HG03196 (cell line): Measurements from ENCODE around the gene DYDC1.
"Not testable (repeated sequence)": the region's sequence is repeated elsewhere in the genome, so short reads cannot be mapped to it uniquely, and the experiment has no call there.

ENCODE experiments used
- ATAC-seq: cut with Tn5 transposase; IDR thresholded peaks from one replicate; pipeline ENCODE4 v1.9.1; 2021; ENCODE audit not compliant: unreplicated experiment

The DYDC1 gene

DNA sequence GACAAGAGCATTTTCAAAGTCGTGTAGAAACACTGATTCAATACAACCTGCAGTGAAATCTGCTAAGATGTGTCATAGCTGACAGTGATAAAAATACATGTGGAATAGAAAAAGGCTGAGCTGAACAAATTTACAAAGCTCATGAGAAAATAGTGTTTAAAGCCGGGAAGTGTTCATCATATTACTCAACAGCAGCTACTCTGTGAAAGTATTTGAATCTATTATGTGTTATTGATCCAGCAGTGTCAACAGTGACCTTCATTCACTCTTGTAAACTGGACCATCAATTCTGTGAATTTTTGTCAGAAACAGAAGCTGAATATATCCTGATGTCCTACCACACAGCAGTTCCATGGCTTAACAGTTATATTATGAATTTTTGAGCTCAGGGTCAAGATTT, 11.6 kb downstream of the DYDC1 start:
- no peak for ATAC-seq

DNA sequence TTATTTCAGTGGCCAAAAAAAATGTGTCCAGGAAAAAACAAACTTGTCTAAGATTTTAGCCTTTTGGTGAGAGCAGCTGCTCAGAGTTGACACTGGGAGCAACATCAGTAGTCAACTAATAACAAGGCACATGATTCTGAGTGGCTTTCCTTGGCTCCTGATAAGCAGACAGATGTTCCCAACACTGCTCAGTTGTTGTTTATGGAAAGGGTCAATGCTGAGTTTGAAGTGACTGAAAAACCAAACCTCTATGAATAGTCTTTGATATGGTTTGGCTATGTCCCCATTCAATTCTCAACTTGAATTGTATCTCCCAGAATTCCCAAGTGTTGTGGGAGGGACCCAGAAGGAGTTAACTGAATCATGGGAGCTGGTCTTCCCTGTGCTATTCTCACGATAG, 12.3 kb downstream of the DYDC1 start:
- no peak for ATAC-seq

DNA sequence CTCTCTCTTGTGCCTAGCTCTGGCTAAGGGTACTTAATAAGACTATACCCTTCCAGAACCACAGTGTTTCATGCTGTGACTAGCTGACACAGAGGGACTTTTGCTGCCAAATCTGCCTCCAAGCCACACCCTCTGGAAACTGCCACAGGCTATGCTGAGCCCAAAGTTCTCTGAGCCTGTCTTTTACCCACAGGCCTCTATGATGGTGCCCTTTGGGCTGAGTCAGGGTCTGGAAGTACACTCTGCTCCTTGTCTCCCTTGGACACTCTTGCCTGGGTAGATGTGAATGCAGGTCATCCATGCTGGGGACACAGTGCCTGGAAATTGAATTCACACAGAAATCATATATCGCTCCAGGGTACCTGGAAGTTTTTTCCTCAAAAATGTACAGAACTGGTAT, 22.6 kb downstream of the DYDC1 start:
- no peak for ATAC-seq

DNA sequence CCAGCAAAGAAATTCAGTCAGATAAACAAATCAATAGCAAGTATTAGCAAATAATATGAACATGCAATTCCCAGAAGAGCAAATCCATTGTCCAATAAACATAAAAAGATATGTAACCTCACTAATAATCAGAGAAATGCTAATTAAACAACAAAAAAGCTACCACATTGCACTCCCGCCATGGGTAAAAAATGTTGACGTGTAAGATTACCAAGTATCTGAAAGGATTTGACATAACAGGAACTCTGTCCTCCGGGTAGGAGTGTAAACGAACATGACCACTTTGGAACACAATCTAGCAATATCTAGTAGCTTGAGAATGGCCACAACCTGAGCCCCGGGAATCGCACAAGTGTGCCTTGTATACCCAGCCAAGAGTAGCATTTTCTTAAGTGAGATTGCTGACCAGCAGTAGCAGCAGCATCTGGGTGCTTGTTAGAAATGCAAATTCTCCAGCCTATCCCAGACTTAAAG, 31.6 kb downstream of the DYDC1 start:
- ATAC-seq = no peak

- ATAC-seq = no peak
Observed at GRCh38 chr10:80324086-80324485, 32.5 kb downstream of the DYDC1 start.

DNA sequence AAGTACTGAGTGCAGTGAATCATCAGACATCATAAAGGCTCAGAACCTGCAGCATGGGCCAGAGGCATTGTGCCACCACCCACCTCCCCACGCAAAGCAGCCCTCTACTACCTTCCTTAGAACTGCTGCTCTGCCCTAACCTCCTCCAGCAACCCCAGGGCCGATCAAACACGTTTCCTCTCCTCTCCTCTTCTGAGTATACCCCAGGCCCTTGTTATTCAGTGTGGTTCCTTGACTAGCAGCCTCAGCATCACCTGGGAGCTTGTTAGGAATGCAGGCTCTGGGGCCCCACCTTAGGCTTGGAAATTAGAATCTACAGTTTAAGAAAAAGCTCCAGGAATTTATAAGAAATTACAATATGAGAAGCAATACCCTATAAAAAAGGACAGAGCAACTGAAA, 33.2 kb downstream of the DYDC1 start:
- ATAC-seq = no peak

- no peak for ATAC-seq
Observed at GRCh38 chr10:80322711-80323110, 33.8 kb downstream of the DYDC1 start.

DNA sequence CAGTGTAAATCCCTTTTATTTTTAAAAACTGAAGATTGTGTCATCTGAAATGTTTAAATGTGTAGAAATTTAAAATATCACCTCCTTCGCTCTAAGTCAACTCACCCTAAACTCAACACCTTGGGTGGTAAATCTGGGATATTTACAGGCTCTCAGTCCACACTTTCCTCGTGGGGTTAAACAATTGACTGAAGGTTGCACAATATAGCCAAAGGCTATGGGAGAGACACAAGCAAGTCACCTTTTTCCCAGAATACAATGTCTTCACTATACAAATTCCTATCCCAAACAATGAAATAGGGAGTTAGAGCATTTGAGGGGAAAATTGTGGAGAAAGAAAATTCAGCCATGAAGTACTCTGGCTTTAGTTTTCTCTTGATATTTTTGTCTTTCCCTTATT, 34.4 kb downstream of the DYDC1 start:
- ATAC-seq = no peak

DNA sequence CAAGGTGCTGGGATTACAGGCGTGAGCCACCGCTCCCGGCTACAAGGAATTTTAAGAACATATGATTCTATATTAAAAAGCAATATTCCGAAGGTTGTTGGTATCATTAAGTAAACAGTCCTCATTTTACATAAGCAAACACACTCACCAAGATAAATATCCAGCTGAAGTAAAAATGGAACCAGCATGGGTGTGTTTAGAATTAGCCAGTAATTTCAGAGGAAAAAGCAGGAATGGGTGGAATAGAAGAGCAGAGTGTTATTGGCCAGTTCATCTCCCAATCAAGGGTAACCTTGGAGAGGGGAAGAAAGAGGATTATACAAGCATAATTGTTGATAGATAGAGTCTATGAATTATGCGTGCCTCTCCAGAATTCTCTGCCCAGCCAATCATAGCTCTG, 35.4 kb downstream of the DYDC1 start:
- no peak for ATAC-seq

DNA sequence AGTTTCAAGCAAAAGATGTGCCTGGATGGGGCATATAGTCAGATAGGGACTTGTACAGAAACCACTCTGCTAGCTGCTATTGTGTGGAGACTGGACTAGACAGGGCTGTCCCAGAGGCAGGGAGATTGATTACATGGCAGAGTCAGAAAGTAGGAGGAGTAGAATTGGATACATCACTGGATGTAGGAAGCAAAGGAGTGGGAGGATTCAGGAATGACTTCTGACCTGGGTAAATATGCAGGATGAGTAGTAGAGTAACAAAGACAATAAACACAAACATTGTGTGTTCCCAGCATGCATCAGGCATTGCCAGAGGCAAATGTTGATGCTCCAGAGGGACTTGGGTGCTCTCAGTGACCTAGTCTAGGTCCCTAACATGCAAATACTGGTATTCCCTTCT, 36.2 kb downstream of the DYDC1 start:
- no peak for ATAC-seq

- no peak for ATAC-seq
Observed at GRCh38 chr10:80319725-80320290, 36.7 kb downstream of the DYDC1 start.

DNA sequence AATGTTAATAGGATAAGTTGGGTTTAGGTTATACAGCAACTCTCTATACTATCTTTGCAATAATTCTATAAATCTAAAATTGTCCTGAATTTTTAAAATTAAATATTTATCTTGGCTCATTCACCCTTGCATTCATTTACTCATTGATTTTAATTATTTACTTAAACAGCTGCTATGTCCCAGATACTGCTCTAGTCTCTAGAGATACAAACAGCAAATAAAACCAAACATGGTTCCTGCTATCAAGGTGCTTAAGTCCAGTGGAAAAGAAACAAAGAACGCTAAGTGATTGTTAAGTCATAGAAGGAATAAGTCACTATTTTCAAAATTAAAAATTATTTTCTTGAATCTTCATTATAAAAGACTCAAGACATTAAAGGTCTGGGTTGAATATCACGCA, 37.2 kb downstream of the DYDC1 start:
- ATAC-seq = no peak

GRCh38 chr10:80318742-80319141, 37.8 kb downstream of the DYDC1 start:
- no peak for ATAC-seq

GRCh38 chr10:80315391-80315790, 41.2 kb downstream of the DYDC1 start:
- ATAC-seq = no peak

DNA sequence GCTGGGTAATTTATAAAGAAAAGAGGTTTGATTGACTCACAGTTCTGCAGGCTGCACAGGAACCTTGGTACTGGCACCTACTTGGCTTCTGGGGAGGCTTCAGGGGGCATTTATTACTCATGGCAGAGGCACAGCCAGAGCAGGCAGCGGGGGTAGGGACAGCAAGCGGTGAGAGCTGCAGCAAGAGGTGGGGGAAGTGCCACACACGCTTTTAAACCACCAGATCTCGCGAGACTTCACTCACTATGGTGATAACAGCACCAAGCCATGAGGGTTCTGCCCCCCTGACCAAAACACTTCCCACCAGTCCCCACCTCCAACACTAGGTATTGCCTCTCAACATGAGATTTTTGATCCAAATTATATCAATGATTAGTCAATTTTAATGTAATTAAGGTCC, 43.0 kb downstream of the DYDC1 start:
- no peak for ATAC-seq

DNA sequence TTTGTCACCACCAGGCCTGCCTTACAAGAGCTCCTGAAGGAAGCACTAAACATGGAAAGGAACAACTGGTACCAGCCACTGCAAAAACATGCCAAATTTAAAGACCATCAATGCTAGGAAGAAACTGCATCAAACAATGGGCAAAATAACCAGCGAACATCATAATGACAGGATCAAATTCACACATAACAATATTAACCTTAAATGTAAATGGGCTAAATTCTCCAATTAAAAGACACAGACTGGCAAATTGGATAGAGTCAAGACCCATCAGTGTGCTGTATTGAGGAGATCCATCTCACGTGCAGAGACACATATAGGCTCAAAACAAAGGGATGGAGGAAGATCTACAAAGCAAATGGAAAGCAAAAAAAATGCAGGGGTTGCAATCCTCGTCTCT, 50.6 kb downstream of the DYDC1 start:
- ATAC-seq = not testable (repeated sequence)

DNA sequence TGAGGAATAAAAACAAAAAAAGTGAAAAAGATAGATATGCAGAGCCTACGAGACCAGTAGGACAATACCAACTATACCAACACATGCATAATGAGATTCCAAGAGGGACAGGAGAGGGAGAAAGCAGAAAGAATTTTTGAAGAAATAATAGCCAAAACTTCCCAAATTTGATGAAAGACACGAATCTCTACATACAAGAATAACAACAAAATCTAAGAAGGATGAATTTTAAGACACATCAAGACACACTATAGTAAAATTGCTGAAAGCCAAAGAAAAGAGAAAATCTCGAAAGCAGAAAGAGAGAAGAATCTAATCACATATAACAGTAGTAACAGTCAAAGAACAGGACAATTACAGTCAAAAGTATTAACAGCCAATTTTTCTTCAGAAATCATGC, 59.6 kb downstream of the DYDC1 start:
- no peak for ATAC-seq

- no peak for ATAC-seq
Observed at GRCh38 chr10:80292607-80293239, 63.8 kb downstream of the DYDC1 start.

GRCh38 chr10:80290474-80291220, 65.9 kb downstream of the DYDC1 start:
- no peak for ATAC-seq

- no peak for ATAC-seq
Observed at GRCh38 chr10:80289451-80290287, 66.9 kb downstream of the DYDC1 start, which contains the start of gene MAT1A. Gene MAT1A, minus strand, starts transcription at chr10:80289658. Its CDS starts 235 bp downstream, at chr10:80289423.

DNA sequence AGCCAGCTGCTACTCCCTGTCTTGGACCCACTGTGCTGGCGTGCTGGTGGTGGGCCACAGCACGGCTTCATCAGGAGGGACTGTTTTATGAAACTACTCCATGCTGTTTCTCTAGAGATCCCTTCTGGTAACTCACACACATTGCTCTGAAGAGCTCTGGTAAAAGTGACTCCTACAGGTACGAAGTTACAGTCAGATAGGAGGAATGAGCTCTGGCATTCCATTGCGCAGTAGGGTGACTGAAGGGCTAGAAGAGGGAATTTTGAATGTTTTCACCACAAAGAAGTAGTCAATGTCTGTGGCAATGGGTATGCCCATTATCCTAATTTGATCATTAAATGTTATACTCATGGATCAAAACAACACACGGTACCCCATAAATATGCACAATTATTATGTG, 67.7 kb downstream of the DYDC1 start:
- no peak for ATAC-seq
